ENCODE results near the gene NPS.
A peak's percentile ranks its signal among the peaks of the same experiment; 100 is the strongest.

NPS gene

GRCh38 chr10:127552446-127552845 lies 3.3 kb downstream of the NPS start:
- TF ChIP-seq CTCF (IDR thresholded peaks at IDR 0.05; ENCODE audit: low read depth, low read length, missing control alignments) = no peak
- DNase-seq (ENCODE audit: low read depth) = no peak
- H3K4me3 ChIP-seq (ENCODE audit: low read depth, low read length) = no peak overlapping the region

- H3K4me3 ChIP-seq (ENCODE audit: low read depth, low read length) = no peak overlapping the region
- no peak for TF ChIP-seq CTCF (IDR thresholded peaks at IDR 0.05; ENCODE audit: low read depth, low read length, missing control alignments)
- no peak for DNase-seq (ENCODE audit: low read depth)
These were observed 4.3 kb downstream of the NPS start for GRCh38 chr10:127553417-127553816.

- no peak for DNase-seq (ENCODE audit: low read depth)
- TF ChIP-seq CTCF (IDR thresholded peaks at IDR 0.05; ENCODE audit: low read depth, low read length, missing control alignments) = no peak
- H3K4me3 ChIP-seq (ENCODE audit: low read depth, low read length) = no peak overlapping the region
These were observed 7.8 kb downstream of the NPS start for GRCh38 chr10:127556916-127557315.

GRCh38 chr10:127561647-127562046 lies 12.5 kb downstream of the NPS start:
- H3K4me3 ChIP-seq (ENCODE audit: low read depth, low read length) = no peak overlapping the region
- DNase-seq (ENCODE audit: low read depth) = no peak
- no peak for TF ChIP-seq CTCF (IDR thresholded peaks at IDR 0.05; ENCODE audit: low read depth, low read length, missing control alignments)

GRCh38 chr10:127563718-127564553 lies 14.8 kb downstream of the NPS start:
- DNase-seq (ENCODE audit: low read depth) = no peak
- no peak overlapping the region for H3K4me3 ChIP-seq (ENCODE audit: low read depth, low read length)
- peak; percentile 66 for TF ChIP-seq CTCF (IDR thresholded peaks at IDR 0.05; ENCODE audit: low read depth, low read length, missing control alignments)

GRCh38 chr10:127564644-127565043 lies 15.5 kb downstream of the NPS start:
- no peak overlapping the region for H3K4me3 ChIP-seq (ENCODE audit: low read depth, low read length)
- no peak for DNase-seq (ENCODE audit: low read depth)
- no peak for TF ChIP-seq CTCF (IDR thresholded peaks at IDR 0.05; ENCODE audit: low read depth, low read length, missing control alignments)

- H3K4me3 ChIP-seq (ENCODE audit: low read depth, low read length) = no peak overlapping the region
- no peak for TF ChIP-seq CTCF (IDR thresholded peaks at IDR 0.05; ENCODE audit: low read depth, low read length, missing control alignments)
- no peak for DNase-seq (ENCODE audit: low read depth)
These were observed 16.5 kb downstream of the NPS start for GRCh38 chr10:127565583-127565982.

Measured in GM12864 (cell line).